RWPE1 (cell line): ENCODE results near the gene DPP8.

Experiments
- CTCF ChIA-PET: fragments of 350-600 bp; sonication (Branson Sonifier 250); formaldehyde crosslinking; extraction: SDS; loops from one replicate; lab custom pipeline; 2021; lab: Yijun Ruan, JAX
- POLR2A ChIA-PET: fragments of 400-600 bp; formaldehyde crosslinking; extraction: SDS; loops from one replicate; lab custom pipeline; 2020; ENCODE audit warnings: antibody characterized with exemption; ENCODE audit not compliant: low non-redundant PET; lab: Yijun Ruan, JAX
- DNase-seq: peaks from one replicate; pipeline ENCODE4 v3.0.0; 2012; ENCODE audit warnings: low spot score
- H3K27ac ChIP-seq: fragments of 450-650 bp; 2 replicates; pipeline ENCODE4 v1.5.1; 2017
- CTCF ChIP-seq: fragments of 450-650 bp; conservative IDR thresholded peaks from 2 replicates; pipeline ENCODE4 v1.5.1; 2017; ENCODE audit warnings: low read depth, mild to moderate bottlenecking

Gene DPP8

GRCh38 chr15:65393091-65393490 lies 124.4 kb downstream of the DPP8 start:
- no peak for DNase-seq
- ChIA-PET POLR2A (no interaction called here), CTCF (interaction anchor here (0.6 to 1.7 kb wide), 2 partner anchors 8 to 96 kb away, joined by 3 to 5 read pairs; no protein-coding TSS in a partner anchor)
- TF ChIP-seq CTCF = no peak
- no peak overlapping the region for H3K27ac ChIP-seq
